OCI-LY7 (cell line): ENCODE results near the gene MAOB. TPM values are rescaled to one million over a fixed set of nuclear protein-coding genes. Genes with fewer than 3 reads are reported as not detected.

ENCODE experiments used
- BruUV-seq: library from RNA; stranded (reverse); fragments of 400-500 nt; replicated peaks from 2 replicates; lab custom pipeline; 2021; lab: Mats Ljungman, UMichigan
- CTCF ChIA-PET: fragments of 300-600 bp; sonication (Branson Sonifier 250); formaldehyde crosslinking; loops from one replicate; lab custom pipeline; 2022; ENCODE audit warnings: antibody characterized with exemption; ENCODE audit not compliant: unreplicated experiment; lab: Charles Lee
- POLR2A ChIA-PET: fragments of 300-600 bp; sonication (Branson Sonifier 250); formaldehyde crosslinking; loops from one replicate; lab custom pipeline; 2022; ENCODE audit warnings: antibody characterized with exemption; lab: Charles Lee
- DNase-seq: peaks from one replicate; pipeline ENCODE4 v3.0.0-alpha.2; 2015; ENCODE audit warnings: low spot score
- H2AFZ ChIP-seq: fragments of 200-600 bp; sonication (generic), shearing (Covaris generic); 2 replicates; pipeline ENCODE4 v1.6.1; 2014; ENCODE audit warnings: mild to moderate bottlenecking, antibody characterized with exemption, low read length, moderate library complexity
- H3K27ac ChIP-seq: fragments of 200-600 bp; sonication (generic); 2 replicates; pipeline ENCODE4 v1.5.1; 2014; ENCODE audit warnings: mixed run types, low read depth, mild to moderate bottlenecking, moderate library complexity, low read length, inconsistent platforms; ENCODE audit not compliant: poor library complexity, severe bottlenecking
- H3K36me3 ChIP-seq: fragments of 200-600 bp; sonication (generic); 2 replicates; pipeline ENCODE4 v1.6.1; 2014; ENCODE audit warnings: mild to moderate bottlenecking, antibody characterized with exemption, low read length, moderate library complexity, mixed read lengths; ENCODE audit not compliant: insufficient read depth
- H3K4me1 ChIP-seq: fragments of 200-600 bp; sonication (generic); 2 replicates; pipeline ENCODE4 v1.5.1; 2014; ENCODE audit warnings: mild to moderate bottlenecking, low read length; ENCODE audit not compliant: insufficient read depth, poor library complexity, severe bottlenecking
- H3K4me2 ChIP-seq: fragments of 200-600 bp; sonication (generic); 2 replicates; pipeline ENCODE4 v1.6.1; 2014; ENCODE audit warnings: mild to moderate bottlenecking, low read length
- H3K4me3 ChIP-seq: fragments of 200-600 bp; sonication (generic); 2 replicates; pipeline ENCODE4 v1.5.1; 2014; ENCODE audit warnings: mild to moderate bottlenecking, low read depth, low read length; ENCODE audit not compliant: poor library complexity, severe bottlenecking
- H3K79me2 ChIP-seq: fragments of 200-600 bp; sonication (generic); 2 replicates; pipeline ENCODE4 v1.6.1; 2016; ENCODE audit warnings: low read depth, mild to moderate bottlenecking, low read length, moderate library complexity, mixed read lengths; ENCODE audit not compliant: insufficient read depth
- H3K9me2 ChIP-seq: fragments of 200-600 bp; sonication (generic); 2 replicates; pipeline ENCODE4 v1.6.1; 2016; ENCODE audit warnings: mild to moderate bottlenecking, low read length, mixed read lengths; ENCODE audit not compliant: insufficient read depth
- H3K9me3 ChIP-seq: fragments of 200-600 bp; sonication (generic); 2 replicates; pipeline ENCODE4 v1.6.1; 2014; ENCODE audit warnings: mild to moderate bottlenecking, mixed run types, low read length, mixed read lengths
- H4K20me1 ChIP-seq: fragments of 200-600 bp; sonication (generic); 2 replicates; pipeline ENCODE4 v1.6.1; 2014; ENCODE audit warnings: mild to moderate bottlenecking, antibody characterized with exemption, low read length, moderate library complexity, mixed read lengths; ENCODE audit not compliant: insufficient read depth
- CTCF ChIP-seq: fragments of 200-600 bp; sonication (generic); conservative IDR thresholded peaks from 2 replicates; pipeline ENCODE4 v1.5.1; 2014; ENCODE audit warnings: mild to moderate bottlenecking, antibody characterized with exemption, low read length, moderate library complexity, mixed read lengths
- EZH2phosphoT487 ChIP-seq: fragments of 200-600 bp; sonication (generic); IDR thresholded peaks from 2 replicates; pipeline ENCODE4 v1.6.1; 2018; ENCODE audit warnings: low read depth, borderline replicate concordance, mild to moderate bottlenecking, mixed run types, antibody characterized with exemption, low read length, moderate library complexity, mixed read lengths
- intact Hi-C: fragments of 100-400 bp; cut with micrococcal nuclease; formaldehyde crosslinking; loops from one replicate; pipeline ENCODE4 v1.10.0; 2022; ENCODE audit not compliant: unreplicated experiment
- total RNA-seq, 2 experiments: library from RNA; depleted of rRNA in 1 of 2; stranded (reverse); fragments of >200 nt in 1 of 2; shearing (Covaris generic) in 1 of 2; gene quantifications; 2 replicates each; pipeline ENCODE4 v1.2.3, GENCODE V29; 2014 to 2022

The MAOB gene
- total RNA-seq, 2 experiments from 2014 or later = not detected

DNA sequence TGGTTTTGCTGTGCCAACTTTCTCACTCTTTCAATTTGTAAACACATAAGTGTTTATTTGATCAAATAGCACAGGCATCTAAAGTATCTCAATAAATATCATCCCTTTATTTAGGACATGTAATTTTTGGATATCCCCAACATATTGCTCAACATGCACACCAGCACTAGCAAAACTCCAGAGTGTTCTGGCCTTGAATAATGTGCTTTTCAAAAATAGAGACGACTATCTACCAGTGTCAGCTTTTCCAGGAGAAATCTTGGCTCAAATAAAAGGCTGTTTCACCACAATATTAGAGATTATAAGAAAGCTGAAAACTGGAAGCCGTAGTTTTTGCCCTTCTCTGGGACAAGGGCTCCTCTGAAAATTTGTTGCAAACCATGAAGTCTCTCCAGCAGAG is 67.0 kb downstream of the MAOB start:
- intact Hi-C loops = no loop called here
- no peak overlapping the region for H2AFZ ChIP-seq
- H3K36me3 ChIP-seq = no peaks in the 10 kb centered on the region
- no peak for DNase-seq
- H3K9me2 ChIP-seq = no peaks in the 10 kb centered on the region
- no peaks in the 10 kb centered on the region for H3K9me3 ChIP-seq
- no peaks in the 10 kb centered on the region for H3K4me1 ChIP-seq
- no peak overlapping the region for H3K4me3 ChIP-seq
- no peak overlapping the region for H3K27ac ChIP-seq
- ChIA-PET CTCF (no interaction called here), POLR2A (no interaction called here)
- H3K79me2 ChIP-seq = no peaks in the 10 kb centered on the region
- no peaks in the 10 kb centered on the region for H4K20me1 ChIP-seq
- no peak overlapping the region for H3K4me2 ChIP-seq
- TF ChIP-seq CTCF (no peak), EZH2phosphoT487 (no peak)
- no TSS peak for BruUV-seq

DNA sequence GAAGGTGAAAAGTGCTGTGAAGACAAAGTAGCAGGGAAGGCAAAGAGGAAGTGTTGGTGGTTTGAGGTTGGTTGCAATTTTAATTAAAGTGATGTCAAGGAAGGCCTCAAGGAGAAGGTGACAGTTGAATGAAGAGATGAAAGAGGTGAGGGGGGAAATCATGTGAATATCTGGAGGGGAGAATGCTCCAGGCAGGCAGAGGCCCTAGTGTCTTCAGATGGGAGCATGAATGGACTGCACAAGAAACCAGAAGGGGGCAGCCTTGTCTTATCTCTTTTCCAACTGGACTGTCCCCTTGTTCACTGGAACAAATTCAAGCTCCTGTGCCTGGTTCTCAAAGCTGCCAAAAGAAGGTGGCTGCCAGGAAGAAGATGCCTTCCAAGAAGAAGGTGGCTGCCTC is 68.4 kb downstream of the MAOB start:
- Histone ChIP-seq H3K4me2 (no peak overlapping the region), H3K27ac (no peak overlapping the region), H4K20me1 (no peaks in the 10 kb centered on the region), H3K79me2 (no peaks in the 10 kb centered on the region), H3K4me3 (no peak overlapping the region), H3K9me2 (no peaks in the 10 kb centered on the region), H3K4me1 (no peaks in the 10 kb centered on the region), H3K9me3 (no peaks in the 10 kb centered on the region), H3K36me3 (no peaks in the 10 kb centered on the region), H2AFZ (no peak overlapping the region)
- CTCF ChIA-PET = no interaction called here
- DNase-seq = no peak
- BruUV-seq = no TSS peak
- POLR2A ChIA-PET = no interaction called here
- intact Hi-C loops = no loop called here
- no peak for TF ChIP-seq EZH2phosphoT487
- no peak for TF ChIP-seq CTCF

DNA sequence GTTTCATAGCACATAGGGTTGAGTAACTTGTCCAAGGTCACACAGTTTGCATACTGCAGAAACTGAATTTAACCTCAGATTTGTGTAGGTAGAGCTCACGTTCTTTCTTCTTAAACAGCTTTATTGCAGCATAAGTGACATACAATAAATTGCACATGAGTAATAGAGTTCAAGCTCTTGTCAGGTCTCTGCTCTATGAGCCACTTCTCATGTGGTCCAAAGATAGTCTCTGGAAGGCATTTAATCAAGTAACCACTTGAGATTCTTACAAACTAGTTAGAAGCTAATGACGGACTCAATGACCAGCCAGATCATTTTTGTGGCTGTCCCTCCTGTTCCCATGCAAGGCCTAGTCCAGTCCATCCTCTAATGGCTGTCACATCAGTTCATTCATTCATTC is 68.9 kb downstream of the MAOB start:
- Histone ChIP-seq H4K20me1 (no peaks in the 10 kb centered on the region), H3K79me2 (no peaks in the 10 kb centered on the region), H3K4me1 (no peaks in the 10 kb centered on the region), H2AFZ (no peak overlapping the region), H3K9me3 (no peaks in the 10 kb centered on the region), H3K27ac (no peak overlapping the region), H3K4me2 (no peak overlapping the region), H3K9me2 (no peaks in the 10 kb centered on the region), H3K4me3 (no peak overlapping the region), H3K36me3 (no peaks in the 10 kb centered on the region)
- no peak for TF ChIP-seq EZH2phosphoT487
- TF ChIP-seq CTCF = no peak
- DNase-seq = no peak
- ChIA-PET CTCF (no interaction called here), POLR2A (interaction anchor here (0.6 kb wide), 1 partner anchor 868 kb away, joined by 3 read pairs; no protein-coding TSS in a partner anchor)
- intact Hi-C loops = no loop called here
- no TSS peak for BruUV-seq
